Spleen (tissue), 11 donors: Measurements from ENCODE around the gene NFE2L3. TPM values are rescaled to one million over a fixed set of nuclear protein-coding genes. Genes with fewer than 3 reads are reported as not detected.

Experiments used
- DNase-seq: peaks from one replicate; pipeline ENCODE4 v3.0.0-alpha.2; 2020
- H3K27ac ChIP-seq, 8 donors: fragments of 200-600 bp; sonication (generic) in 7 of 8; 1 replicate in 4 of 8; 2 replicates in 4 of 8; pipeline versions ENCODE4 v1.5.0 to v1.8.0; 2016 to 2021; ENCODE audit warnings: inconsistent platforms in 4 of 8, mild to moderate bottlenecking in 4 of 8, moderate library complexity in 1 of 8
- H3K27me3 ChIP-seq, 7 donors: fragments of 200-600 bp; sonication (generic) in 6 of 7; replicated peaks in 1 of 7; 1 replicate in 4 of 7; 2 replicates in 3 of 7; pipeline versions ENCODE4 v1.5.0 to v1.8.0; 2016 to 2021; ENCODE audit warnings: inconsistent platforms in 3 of 7, mild to moderate bottlenecking in 1 of 7
- H3K36me3 ChIP-seq, 6 donors: fragments of 200-600 bp; sonication (generic) in 5 of 6; 1 replicate in 4 of 6; 2 replicates in 2 of 6; pipeline versions ENCODE4 v1.5.0 to v1.8.0; 2016 to 2021; ENCODE audit warnings: inconsistent platforms in 2 of 6
- H3K4me1 ChIP-seq, 6 donors: fragments of 200-600 bp; sonication (generic) in 5 of 6; 1 replicate in 3 of 6; 2 replicates in 3 of 6; pipeline versions ENCODE4 v1.5.0 to v1.8.0; 2016 to 2021; ENCODE audit warnings: inconsistent platforms in 3 of 6
- H3K4me3 ChIP-seq, 8 donors: fragments of 200-600 bp; sonication (generic) in 7 of 8; 1 replicate in 4 of 8; 2 replicates in 4 of 8; pipeline versions ENCODE4 v1.5.0 to v1.8.0; 2016 to 2021; ENCODE audit warnings: inconsistent platforms in 4 of 8, mild to moderate bottlenecking in 4 of 8, moderate library complexity in 2 of 8
- H3K9me3 ChIP-seq, 8 donors: fragments of 200-600 bp; sonication (generic) in 7 of 8; 1 replicate in 4 of 8; 2 replicates in 4 of 8; pipeline versions ENCODE4 v1.5.0 to v1.8.0; 2016 to 2021; ENCODE audit warnings: inconsistent platforms in 4 of 8
- CTCF ChIP-seq, 11 experiments: fragments of 200-600 bp in 7 of 11; fragments of 450-650 bp in 4 of 11; sonication (generic) in 4 of 11; IDR thresholded peaks in 8 of 11; conservative IDR thresholded peaks in 3 of 11; 1 replicate in 7 of 11; 2 replicates in 4 of 11; pipeline versions ENCODE4 v1.4.0 to v1.8.0; 2016 to 2021; ENCODE audit warnings: antibody characterized with exemption in 11 of 11, inconsistent platforms in 4 of 11, mild to moderate bottlenecking in 1 of 11
- POLR2A ChIP-seq, 3 donors: fragments of 450-650 bp; IDR thresholded peaks; one replicate each; pipeline ENCODE4 v1.5.1; 2017; ENCODE audit warnings: antibody characterized with exemption in 3 of 3, mild to moderate bottlenecking in 1 of 3
- POLR2AphosphoS5 ChIP-seq, 3 donors: sonication (generic); formaldehyde crosslinking; IDR thresholded peaks; one replicate each; pipeline ENCODE4 v1.5.1; 2017; ENCODE audit warnings: antibody characterized with exemption in 3 of 3
- WGBS, 5 donors: extraction: QIAGEN DNeasy Blood & Tissue Kit in 3 of 5; methylation state at CpG; one replicate each; pipeline versions ENCODE4 v1.1.5 to v1.1.7; 2013 to 2018; 5-methylcytosine and 5-hydroxymethylcytosine counted together
- intact Hi-C: fragments of 100-400 bp; cut with DNase I; formaldehyde crosslinking; loops from one replicate; pipeline ENCODE4 v1.15.0; 2023; ENCODE audit warnings: low total_unique reads
- polyA plus RNA-seq, 3 donors: library from polyadenylated mRNA; stranded (reverse); fragments of 200-250 nt; gene quantifications; one replicate each; pipeline ENCODE4 v1.2.1, GENCODE V29; 2013
- total RNA-seq, 7 donors: library from RNA; depleted of rRNA in 3 of 7; stranded (reverse); fragments of >200 nt in 3 of 7; fragmentation: NEBNext Ultra II Directional in 4 of 7; extraction: Animal tissue kit (Norgen Biotek cat#: 25700) in 4 of 7; gene quantifications; one replicate each; pipeline versions ENCODE4 v1.1.0 to v1.2.1, GENCODE V29; 2016 to 2021
- donor health status: healthy with polysubstance abuse.
- donor health status: DM: no; HTN: no; CAD: no; lungs with moderate emphysema.
- donor health status: DM: no; HTN: no; CAD: no.
- donor health status: Bipolar disorder and iron deficiency.
- donor health status: healthy.
- donor health status: DM: no; HTN: no; CAD: no.
- donor health status: DM: yes; HTN: yes; CAD: no.

NFE2L3 gene
- total and polyA plus RNA-seq, 10 donors = 4.9 to 12.7 (median 7.8) TPM

GRCh38 chr7:26187380-26188205, 35.6 kb downstream of the NFE2L3 start:
- DNase-seq = no peak
- Histone ChIP-seq H3K27me3 (no peaks in the 10 kb centered on the region), H3K27ac (peak overlapping the region in 2 of 8 donors; percentile 37 to 39), H3K9me3 (no peaks in the 10 kb centered on the region), H3K36me3 (peaks cover 2 to 84% (median 52%) of the 10 kb centered on the region in 6 donors), H3K4me1 (peaks cover 14 to 91% (median 60%) of the 10 kb centered on the region in 6 donors), H3K4me3 (no peak overlapping the region)
- WGBS, 5 donors = 71 to 87% (median 78%) methylated on average over 11 of the region's 11 CpGs
- intact Hi-C loops = no loop called here
- TF ChIP-seq POLR2A (IDR thresholded peaks at IDR 0.05) = no peak
- TF ChIP-seq CTCF (IDR thresholded peaks at IDR 0.05 in 8 of 11, conservative IDR thresholded peaks at IDR 0.05 in 3 of 11) = no peak
- peak in 1 of 3 donors; percentile 76 for TF ChIP-seq POLR2AphosphoS5 (IDR thresholded peaks at IDR 0.05)

DNA sequence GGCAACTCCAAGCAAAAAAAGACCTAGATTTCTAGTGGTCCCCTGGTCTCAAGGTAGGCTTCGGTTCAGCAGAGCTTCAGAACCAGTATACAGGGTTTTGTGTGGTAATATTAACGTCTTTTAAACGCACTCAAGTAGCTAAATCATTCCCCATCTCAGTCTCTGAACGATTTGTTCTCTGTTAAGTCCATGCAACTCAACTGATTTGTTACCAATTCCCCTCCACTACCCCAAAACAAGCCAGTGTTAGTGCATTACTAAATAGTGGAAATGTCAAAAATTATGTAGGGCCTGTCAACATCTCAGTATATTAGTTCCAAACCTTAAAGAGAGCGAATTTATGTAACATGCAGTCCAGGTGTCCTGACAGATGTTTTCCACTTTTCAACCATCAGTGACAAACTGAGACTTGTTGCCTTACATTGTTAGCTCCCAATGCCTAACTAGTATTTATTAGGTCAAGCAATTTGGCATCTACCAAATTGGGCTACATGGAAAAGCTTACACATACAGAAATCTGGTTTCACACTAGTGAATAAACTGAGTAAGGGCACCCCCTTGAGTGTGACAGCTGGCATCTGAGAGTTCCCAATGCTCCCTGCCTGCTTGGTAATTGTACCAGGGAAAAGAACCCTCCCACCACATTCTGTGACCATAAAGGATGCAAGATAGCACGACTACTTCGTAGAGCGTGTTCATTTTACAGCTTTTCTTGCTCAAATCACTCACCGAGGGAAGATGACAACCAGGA, 36.4 kb downstream of the NFE2L3 start:
- DNase-seq = no peak
- Histone ChIP-seq H3K36me3 (peaks cover 2 to 92% (median 59%) of the 10 kb centered on the region in 6 donors), H3K9me3 (no peaks in the 10 kb centered on the region), H3K4me1 (peaks cover 22 to 93% (median 68%) of the 10 kb centered on the region in 6 donors), H3K27me3 (no peaks in the 10 kb centered on the region), H3K4me3 (no peak overlapping the region), H3K27ac (peak overlapping the region in 1 of 8 donors; percentile 39)
- 86 to 94% (median 91%) methylated on average over 9 of the region's 9 CpGs for WGBS, 5 donors
- intact Hi-C loops = no loop called here
- TF ChIP-seq POLR2AphosphoS5 (IDR thresholded peaks at IDR 0.05) (peak in 1 of 3 donors; percentile 71), CTCF (IDR thresholded peaks at IDR 0.05 in 8 of 11, conservative IDR thresholded peaks at IDR 0.05 in 3 of 11) (no peak)

DNA sequence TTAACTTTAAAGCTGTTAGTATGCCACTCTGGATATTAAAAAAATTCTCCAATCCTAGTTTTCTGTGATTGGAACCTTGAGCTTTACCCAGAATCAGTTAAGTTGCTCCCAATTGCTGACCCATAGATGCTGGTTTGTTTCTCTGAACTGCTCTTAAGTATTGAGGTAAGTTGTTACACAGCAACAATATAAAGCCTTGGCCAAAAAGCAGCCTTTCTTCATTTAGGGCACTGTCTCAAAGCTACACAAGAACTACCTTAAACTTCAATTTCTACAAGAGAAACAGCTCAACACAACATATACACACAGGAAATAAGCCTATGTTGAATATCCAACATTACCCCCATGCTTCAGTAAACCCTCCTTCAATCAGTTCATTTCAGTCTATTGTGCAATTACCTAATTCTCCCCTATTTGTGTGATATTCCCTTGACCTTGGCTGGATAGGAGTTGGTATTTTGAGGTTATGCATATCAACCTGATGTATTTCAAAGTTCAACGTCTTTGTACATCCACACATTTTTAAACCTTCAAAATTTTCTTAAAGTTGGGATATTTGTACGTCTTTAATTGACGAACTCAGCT, 37.1 kb downstream of the NFE2L3 start:
- Histone ChIP-seq H3K9me3 (no peaks in the 10 kb centered on the region), H3K27me3 (no peaks in the 10 kb centered on the region), H3K36me3 (peaks cover 2 to 98% (median 66%) of the 10 kb centered on the region in 6 donors), H3K4me3 (no peak overlapping the region), H3K4me1 (peaks cover 29 to 93% (median 74%) of the 10 kb centered on the region in 6 donors), H3K27ac (peak overlapping the region in 1 of 8 donors; percentile 39)
- intact Hi-C loops = no loop called here
- no peak for TF ChIP-seq POLR2A (IDR thresholded peaks at IDR 0.05)
- TF ChIP-seq CTCF (IDR thresholded peaks at IDR 0.05 in 8 of 11, conservative IDR thresholded peaks at IDR 0.05 in 3 of 11) = no peak
- TF ChIP-seq POLR2AphosphoS5 (IDR thresholded peaks at IDR 0.05) = no peak
- 89 to 96% (median 91%) methylated on average over 3 of the region's 3 CpGs for WGBS, 5 donors
- DNase-seq = no peak
